ENCODE measurements around the gene C4BPB. TPM values are rescaled to one million over a fixed set of nuclear protein-coding genes. Genes with fewer than 3 reads are reported as not detected.

The C4BPB gene
- total RNA-seq, 2 experiments from 2014 or later: not detected

DNA sequence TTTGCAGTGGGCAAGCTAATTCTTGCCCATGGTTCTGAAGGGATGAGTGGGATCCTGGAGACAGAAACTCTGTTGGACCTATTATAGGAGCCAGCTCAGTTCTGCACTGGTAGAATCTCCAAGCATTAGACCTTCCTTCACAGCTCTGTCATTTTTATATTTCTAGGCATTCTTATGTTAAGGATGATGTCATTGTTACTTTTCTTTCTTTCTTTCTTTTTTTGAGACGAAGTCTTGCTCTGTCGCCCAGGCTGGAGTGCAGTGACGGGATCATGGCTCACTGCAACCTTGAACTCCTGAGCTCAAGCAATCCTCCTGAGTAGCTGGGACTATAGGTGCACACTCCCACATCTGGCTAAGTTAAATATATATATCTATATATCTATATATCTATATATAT is 28.1 kb upstream of the C4BPB start:
- Histone ChIP-seq H2AFZ (ENCODE audit: low read length) (no peak overlapping the region), H3K9me3 (ENCODE audit: low read length) (no peaks in the 10 kb centered on the region), H3K4me2 (ENCODE audit: low read length) (no peak overlapping the region), H3K9me2 (ENCODE audit: insufficient read depth, low read length) (no peaks in the 10 kb centered on the region), H3K36me3 (ENCODE audit: insufficient read depth, low read length) (peaks cover 33% of the 10 kb centered on the region), H3K79me2 (ENCODE audit: insufficient read depth, low read depth, low read length) (no peaks in the 10 kb centered on the region), H3K4me1 (ENCODE audit: insufficient read depth, low read length, poor library complexity, severe bottlenecking) (peaks cover 40% of the 10 kb centered on the region), H3K27ac (ENCODE audit: low read depth, low read length, poor library complexity, severe bottlenecking) (no peak overlapping the region), H4K20me1 (ENCODE audit: insufficient read depth, low read length) (no peaks in the 10 kb centered on the region), H3K4me3 (ENCODE audit: low read depth, low read length, poor library complexity, severe bottlenecking) (no peak overlapping the region)
- no TSS peak for BruUV-seq (replicated peaks)
- CTCF ChIA-PET (ENCODE audit: unreplicated experiment): interaction anchor here (0.8 kb wide), 1 partner anchor 8 kb away, joined by 3 read pairs; no protein-coding TSS in a partner anchor
- POLR2A ChIA-PET: interaction anchor here (0.7 kb wide), 1 partner anchor 322 kb away, joined by 3 read pairs; no protein-coding TSS in a partner anchor
- intact Hi-C loops (cut with micrococcal nuclease; ENCODE audit: unreplicated experiment): no loop called here
- no peak for TF ChIP-seq EZH2phosphoT487 (IDR thresholded peaks at IDR 0.05; ENCODE audit: borderline replicate concordance, low read depth, low read length)
- TF ChIP-seq, protein P1, sequence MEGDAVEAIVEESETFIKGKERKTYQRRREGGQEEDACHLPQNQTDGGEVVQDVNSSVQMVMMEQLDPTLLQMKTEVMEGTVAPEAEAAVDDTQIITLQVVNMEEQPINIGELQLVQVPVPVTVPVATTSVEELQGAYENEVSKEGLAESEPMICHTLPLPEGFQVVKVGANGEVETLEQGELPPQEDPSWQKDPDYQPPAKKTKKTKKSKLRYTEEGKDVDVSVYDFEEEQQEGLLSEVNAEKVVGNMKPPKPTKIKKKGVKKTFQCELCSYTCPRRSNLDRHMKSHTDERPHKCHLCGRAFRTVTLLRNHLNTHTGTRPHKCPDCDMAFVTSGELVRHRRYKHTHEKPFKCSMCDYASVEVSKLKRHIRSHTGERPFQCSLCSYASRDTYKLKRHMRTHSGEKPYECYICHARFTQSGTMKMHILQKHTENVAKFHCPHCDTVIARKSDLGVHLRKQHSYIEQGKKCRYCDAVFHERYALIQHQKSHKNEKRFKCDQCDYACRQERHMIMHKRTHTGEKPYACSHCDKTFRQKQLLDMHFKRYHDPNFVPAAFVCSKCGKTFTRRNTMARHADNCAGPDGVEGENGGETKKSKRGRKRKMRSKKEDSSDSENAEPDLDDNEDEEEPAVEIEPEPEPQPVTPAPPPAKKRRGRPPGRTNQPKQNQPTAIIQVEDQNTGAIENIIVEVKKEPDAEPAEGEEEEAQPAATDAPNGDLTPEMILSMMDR (conservative IDR thresholded peaks at IDR 0.05; ENCODE audit: low read length): no peak
- DNase-seq (ENCODE audit: low spot score): no peak

DNA sequence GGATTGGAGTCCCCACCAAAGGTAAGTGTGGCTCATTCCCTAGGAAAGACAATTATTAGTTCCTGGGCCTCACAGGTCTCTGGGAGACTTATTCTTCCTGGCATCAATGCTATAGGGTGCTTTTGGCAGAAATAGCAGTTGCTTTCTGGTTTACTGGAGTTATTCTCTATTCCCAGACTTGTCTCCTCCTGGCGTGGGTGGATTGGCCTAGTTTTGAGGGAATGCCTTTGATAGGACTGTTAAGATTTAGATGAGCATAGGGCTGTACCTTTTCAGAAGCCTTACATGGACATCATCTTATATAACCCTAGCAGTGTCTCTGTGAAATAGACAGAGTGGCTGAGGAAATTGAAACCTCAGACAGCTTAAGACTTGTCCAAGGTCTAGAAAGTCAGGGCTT is 26.6 kb upstream of the C4BPB start:
- DNase-seq (ENCODE audit: low spot score): no peak
- POLR2A ChIA-PET: no interaction called here
- no peak overlapping the region for H3K4me3 ChIP-seq (ENCODE audit: low read depth, low read length, poor library complexity, severe bottlenecking)
- no TSS peak for BruUV-seq (replicated peaks)
- H3K4me1 ChIP-seq (ENCODE audit: insufficient read depth, low read length, poor library complexity, severe bottlenecking): peaks cover 26% of the 10 kb centered on the region
- H3K9me3 ChIP-seq (ENCODE audit: low read length): no peaks in the 10 kb centered on the region
- H3K36me3 ChIP-seq (ENCODE audit: insufficient read depth, low read length): peaks cover 41% of the 10 kb centered on the region
- no peak overlapping the region for H3K27ac ChIP-seq (ENCODE audit: low read depth, low read length, poor library complexity, severe bottlenecking)
- H2AFZ ChIP-seq (ENCODE audit: low read length): no peak overlapping the region
- H4K20me1 ChIP-seq (ENCODE audit: insufficient read depth, low read length): no peaks in the 10 kb centered on the region
- intact Hi-C loops (cut with micrococcal nuclease; ENCODE audit: unreplicated experiment): no loop called here
- CTCF ChIA-PET (ENCODE audit: unreplicated experiment): interaction anchor here (0.5 kb wide), 1 partner anchor 30 kb away, joined by 3 read pairs; the partner anchor contains the start of gene C1orf116
- no peaks in the 10 kb centered on the region for H3K79me2 ChIP-seq (ENCODE audit: insufficient read depth, low read depth, low read length)
- TF ChIP-seq, protein P1 (conservative IDR thresholded peaks at IDR 0.05; ENCODE audit: low read length): no peak
- TF ChIP-seq EZH2phosphoT487 (IDR thresholded peaks at IDR 0.05; ENCODE audit: borderline replicate concordance, low read depth, low read length): no peak
- H3K9me2 ChIP-seq (ENCODE audit: insufficient read depth, low read length): no peaks in the 10 kb centered on the region
- H3K4me2 ChIP-seq (ENCODE audit: low read length): no peak overlapping the region

DNA sequence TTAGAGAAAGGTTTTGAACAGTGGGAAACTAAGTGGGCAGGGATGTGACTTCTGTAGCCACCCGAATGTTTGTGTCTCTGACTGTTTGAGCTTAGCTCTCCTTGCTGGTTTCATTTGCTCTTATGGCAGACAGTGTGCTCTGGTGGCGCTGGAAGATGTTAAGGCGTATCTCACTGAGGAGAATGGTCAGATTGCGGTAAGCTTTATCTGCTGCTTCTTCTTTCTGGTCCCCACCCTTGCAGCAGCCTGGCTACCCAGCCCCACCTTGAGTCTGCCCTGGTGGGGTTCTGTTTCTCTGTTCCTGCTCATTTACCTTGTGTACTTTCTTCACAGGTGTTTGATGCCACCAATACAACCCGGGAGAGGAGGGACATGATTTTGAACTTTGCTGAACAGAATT is 25.6 kb upstream of the C4BPB start:
- POLR2A ChIA-PET: no interaction called here

More for the DNA sequence above, 25.6 kb upstream of the C4BPB start:
- CTCF ChIA-PET (ENCODE audit: unreplicated experiment): no interaction called here
- no peaks in the 10 kb centered on the region for H3K9me3 ChIP-seq (ENCODE audit: low read length)
- peaks cover 17% of the 10 kb centered on the region for H3K4me1 ChIP-seq (ENCODE audit: insufficient read depth, low read length, poor library complexity, severe bottlenecking)
- no peak overlapping the region for H3K27ac ChIP-seq (ENCODE audit: low read depth, low read length, poor library complexity, severe bottlenecking)
- H3K4me3 ChIP-seq (ENCODE audit: low read depth, low read length, poor library complexity, severe bottlenecking): no peak overlapping the region
- no peaks in the 10 kb centered on the region for H3K9me2 ChIP-seq (ENCODE audit: insufficient read depth, low read length)
- no TSS peak for BruUV-seq (replicated peaks)
- H3K4me2 ChIP-seq (ENCODE audit: low read length): no peak overlapping the region
- TF ChIP-seq, protein P1 (conservative IDR thresholded peaks at IDR 0.05; ENCODE audit: low read length): no peak
- no peak for TF ChIP-seq EZH2phosphoT487 (IDR thresholded peaks at IDR 0.05; ENCODE audit: borderline replicate concordance, low read depth, low read length)
- no peaks in the 10 kb centered on the region for H3K79me2 ChIP-seq (ENCODE audit: insufficient read depth, low read depth, low read length)
- no peaks in the 10 kb centered on the region for H4K20me1 ChIP-seq (ENCODE audit: insufficient read depth, low read length)
- no peak for DNase-seq (ENCODE audit: low spot score)
- no peak overlapping the region for H2AFZ ChIP-seq (ENCODE audit: low read length)
- H3K36me3 ChIP-seq (ENCODE audit: insufficient read depth, low read length): peaks cover 47% of the 10 kb centered on the region
- intact Hi-C loops (cut with micrococcal nuclease; ENCODE audit: unreplicated experiment): no loop called here

Data from OCI-LY7 (cell line).